ENCODE results near the gene LIPC. TPM values are rescaled to one million over a fixed set of nuclear protein-coding genes. Genes with fewer than 3 reads are reported as not detected.

LIPC gene
- total and polyA plus RNA-seq, 8 donors = 0.69 to 5.5 (median 1.5) TPM

GRCh38 chr15:58605931-58606530, 174.2 kb downstream of the LIPC start:
- no peak overlapping the region for H3K27ac ChIP-seq

GRCh38 chr15:58606577-58607080, 174.8 kb downstream of the LIPC start:
- no peak for TF ChIP-seq CTCF (IDR thresholded peaks at IDR 0.05)
- H3K4me3 ChIP-seq = no peak overlapping the region
- no peaks in the 10 kb centered on the region for H3K36me3 ChIP-seq
- no peaks in the 10 kb centered on the region for H3K27me3 ChIP-seq
- no peak for FAIRE-seq
- H3K27ac ChIP-seq = no peak overlapping the region
- DNase-seq = no peak
- no peak for ATAC-seq
- intact Hi-C loops (cut with DNase I) = no loop called here
- WGBS, 2 donors = 97 to 98% methylated on average over 4 of the region's 4 CpGs
- peaks cover 0 to 9% (median 4%) of the 10 kb centered on the region in 3 donors for H3K4me1 ChIP-seq
- H3K9me3 ChIP-seq = no peaks in the 10 kb centered on the region

More at GRCh38 chr15:58605931-58606530, 174.2 kb downstream of the LIPC start:
- ATAC-seq (no peak), DNase-seq (no peak), FAIRE-seq (no peak)
- no peak for TF ChIP-seq CTCF (IDR thresholded peaks at IDR 0.05)
- intact Hi-C loops (cut with DNase I) = no loop called here
- Histone ChIP-seq H3K4me3 (no peak overlapping the region), H3K36me3 (no peaks in the 10 kb centered on the region), H3K4me1 (peaks cover 0 to 9% (median 4%) of the 10 kb centered on the region in 3 donors), H3K27me3 (no peaks in the 10 kb centered on the region), H3K9me3 (no peaks in the 10 kb centered on the region)
- 98 to 99% methylated on average over 3 of the region's 3 CpGs for WGBS, 2 donors

GRCh38 chr15:58608129-58608590, 176.4 kb downstream of the LIPC start:
- no peak for TF ChIP-seq CTCF (IDR thresholded peaks at IDR 0.05)
- FAIRE-seq = no peak
- Histone ChIP-seq H3K4me1 (peaks cover 0 to 9% (median 4%) of the 10 kb centered on the region in 3 donors), H3K9me3 (no peaks in the 10 kb centered on the region), H3K36me3 (no peaks in the 10 kb centered on the region), H3K27me3 (no peaks in the 10 kb centered on the region), H3K4me3 (no peak overlapping the region), H3K27ac (no peak overlapping the region)
- no peak for DNase-seq
- intact Hi-C loops (cut with DNase I) = no loop called here
- WGBS, 2 donors = 92 to 99% methylated on average over 5 of the region's 5 CpGs
- no peak for ATAC-seq

- H3K36me3 ChIP-seq = peaks cover 0 to 3% (median 0%) of the 10 kb centered on the region in 3 donors
- H3K27me3 ChIP-seq = no peaks in the 10 kb centered on the region
- H3K27ac ChIP-seq = no peak overlapping the region
- H3K4me1 ChIP-seq = peaks cover 0 to 9% (median 4%) of the 10 kb centered on the region in 3 donors
- H3K4me3 ChIP-seq = no peak overlapping the region
- intact Hi-C loops (cut with DNase I) = no loop called here
- ATAC-seq (no peak), FAIRE-seq (no peak), DNase-seq (no peak)
- no peaks in the 10 kb centered on the region for H3K9me3 ChIP-seq
- WGBS, 2 donors = 82 to 96% methylated on average over 1 of the region's 1 CpG
- TF ChIP-seq CTCF (IDR thresholded peaks at IDR 0.05) = no peak
Observed at GRCh38 chr15:58608711-58609110, 176.9 kb downstream of the LIPC start.

All from pancreas (tissue), 10 donors.